Measurements from ENCODE around the gene CA5A. TPM values are rescaled to one million over a fixed set of nuclear protein-coding genes. Genes with fewer than 3 reads are reported as not detected.

The CA5A gene
- total and polyA plus RNA-seq, 9 donors = 0.02 to 0.05 TPM; not detected in 7

DNA sequence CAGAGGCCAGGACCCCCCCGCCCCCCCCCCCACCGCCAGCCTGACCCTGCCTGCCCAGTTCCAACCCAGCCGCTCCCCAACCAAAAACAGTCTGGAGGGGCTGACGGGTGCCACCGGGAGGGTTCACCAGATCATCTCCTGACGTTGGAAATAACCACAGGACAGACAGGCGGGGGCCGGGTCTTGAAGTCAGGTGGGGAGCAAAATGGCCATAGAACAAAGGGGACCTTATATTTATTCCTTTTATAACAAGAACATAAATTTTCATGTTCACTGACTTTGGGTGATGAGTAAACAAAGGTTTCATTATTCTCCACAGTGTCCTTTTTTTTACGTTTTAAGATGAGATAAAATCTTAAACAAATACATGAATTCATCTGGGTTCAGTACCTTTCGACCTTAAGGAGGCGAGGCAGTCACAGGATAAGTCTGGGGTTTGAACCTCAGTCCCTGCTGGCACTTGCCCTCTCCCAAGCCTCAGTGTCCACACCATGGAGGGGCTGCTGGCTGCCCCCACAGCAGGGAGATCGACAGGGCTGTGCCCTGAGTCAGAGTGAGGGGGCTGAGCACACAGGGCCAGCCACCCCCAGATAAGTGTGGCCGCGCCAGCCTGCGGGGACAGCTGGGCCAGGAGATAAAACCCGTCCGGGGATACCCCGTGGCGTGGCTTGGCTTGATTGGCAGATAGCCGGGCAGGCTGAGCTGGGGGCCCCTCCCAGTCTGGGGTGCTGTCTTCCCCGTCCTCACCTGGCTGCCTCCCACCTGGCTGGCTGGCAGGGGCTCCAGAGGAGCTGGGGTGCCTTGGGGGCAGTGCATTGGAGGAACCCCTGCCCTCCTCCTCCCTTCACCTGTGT is 82.0 kb downstream of the CA5A start:
- peak overlapping the region; percentile 13 for H3K4me3 ChIP-seq
- 62 to 71% (median 68%) methylated on average over 18 to 21 of the region's 21 CpGs for WGBS, 3 donors
- TF ChIP-seq, protein P1, sequence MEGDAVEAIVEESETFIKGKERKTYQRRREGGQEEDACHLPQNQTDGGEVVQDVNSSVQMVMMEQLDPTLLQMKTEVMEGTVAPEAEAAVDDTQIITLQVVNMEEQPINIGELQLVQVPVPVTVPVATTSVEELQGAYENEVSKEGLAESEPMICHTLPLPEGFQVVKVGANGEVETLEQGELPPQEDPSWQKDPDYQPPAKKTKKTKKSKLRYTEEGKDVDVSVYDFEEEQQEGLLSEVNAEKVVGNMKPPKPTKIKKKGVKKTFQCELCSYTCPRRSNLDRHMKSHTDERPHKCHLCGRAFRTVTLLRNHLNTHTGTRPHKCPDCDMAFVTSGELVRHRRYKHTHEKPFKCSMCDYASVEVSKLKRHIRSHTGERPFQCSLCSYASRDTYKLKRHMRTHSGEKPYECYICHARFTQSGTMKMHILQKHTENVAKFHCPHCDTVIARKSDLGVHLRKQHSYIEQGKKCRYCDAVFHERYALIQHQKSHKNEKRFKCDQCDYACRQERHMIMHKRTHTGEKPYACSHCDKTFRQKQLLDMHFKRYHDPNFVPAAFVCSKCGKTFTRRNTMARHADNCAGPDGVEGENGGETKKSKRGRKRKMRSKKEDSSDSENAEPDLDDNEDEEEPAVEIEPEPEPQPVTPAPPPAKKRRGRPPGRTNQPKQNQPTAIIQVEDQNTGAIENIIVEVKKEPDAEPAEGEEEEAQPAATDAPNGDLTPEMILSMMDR (IDR thresholded peaks at IDR 0.05) = no peak
- TF ChIP-seq POLR2A (IDR thresholded peaks at IDR 0.05) = no peak
- TF ChIP-seq EP300 (IDR thresholded peaks at IDR 0.05) = no peak

DNA sequence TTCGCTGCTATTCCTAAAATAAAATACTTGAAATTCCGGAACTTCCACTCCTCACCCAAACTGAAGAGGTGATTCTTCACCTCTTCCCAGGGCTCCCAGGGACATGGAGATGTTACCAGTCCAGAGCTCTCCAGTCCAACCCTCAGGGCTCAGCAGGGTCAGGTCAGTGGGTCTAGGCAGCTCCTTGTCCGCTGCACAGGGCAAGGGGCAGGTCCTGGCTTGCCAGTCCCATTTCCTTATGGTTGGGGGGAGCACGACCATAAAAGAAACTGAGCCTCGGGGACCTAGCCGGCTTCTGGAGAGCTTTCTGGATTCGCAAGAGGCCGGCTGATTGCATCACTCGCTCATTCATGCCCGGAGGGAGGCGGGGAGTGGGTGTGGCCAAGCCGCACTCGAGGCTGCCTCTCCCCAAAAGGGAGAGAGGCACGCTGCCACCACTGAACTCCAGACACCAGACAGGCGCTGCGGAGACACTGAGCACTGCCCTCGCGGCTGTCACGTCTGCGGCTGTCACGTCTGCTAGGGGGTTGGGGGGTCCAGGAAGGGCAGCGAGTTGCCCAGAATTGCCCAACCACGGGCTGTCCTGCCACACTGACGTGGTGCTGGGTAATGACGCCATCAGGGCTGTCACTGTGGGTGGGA is 82.8 kb downstream of the CA5A start:
- DNase-seq = peak; percentile 88 to 91 (median 89)
- no peak overlapping the region for H3K27ac ChIP-seq
- H3K9me3 ChIP-seq = no peaks in the 10 kb centered on the region
- intact Hi-C loops (cut with DNase I) = loop anchor here in 2 of 4 donors (5.0 to 10.0 kb wide), 2 partner anchors 54 to 69 kb away; no protein-coding TSS in a partner anchor
- H3K4me3 ChIP-seq = peak overlapping the region; percentile 13
- H3K4me1 ChIP-seq (ENCODE audit: insufficient read depth) = peaks cover 2% of the 10 kb centered on the region
- WGBS, 3 donors = 3 to 8% (median 3%) methylated on average over 19 to 25 of the region's 25 CpGs
- H3K27me3 ChIP-seq = no peaks in the 10 kb centered on the region
- TF ChIP-seq EP300 (IDR thresholded peaks at IDR 0.05) (no peak), POLR2A (IDR thresholded peaks at IDR 0.05) (peak; percentile 10)
- H3K36me3 ChIP-seq = no peaks in the 10 kb centered on the region

More for the DNA sequence above, 82.0 kb downstream of the CA5A start:
- no peaks in the 10 kb centered on the region for H3K36me3 ChIP-seq
- intact Hi-C loops (cut with DNase I) = loop anchor here in 2 of 4 donors (5.0 to 10.0 kb wide), 2 partner anchors 53 to 69 kb away; no protein-coding TSS in a partner anchor
- peak in 2 of 5 donors; percentile 29 to 44 for DNase-seq
- H3K4me1 ChIP-seq (ENCODE audit: insufficient read depth) = peaks cover 2% of the 10 kb centered on the region
- H3K27ac ChIP-seq = no peak overlapping the region
- no peaks in the 10 kb centered on the region for H3K27me3 ChIP-seq
- no peaks in the 10 kb centered on the region for H3K9me3 ChIP-seq

DNA sequence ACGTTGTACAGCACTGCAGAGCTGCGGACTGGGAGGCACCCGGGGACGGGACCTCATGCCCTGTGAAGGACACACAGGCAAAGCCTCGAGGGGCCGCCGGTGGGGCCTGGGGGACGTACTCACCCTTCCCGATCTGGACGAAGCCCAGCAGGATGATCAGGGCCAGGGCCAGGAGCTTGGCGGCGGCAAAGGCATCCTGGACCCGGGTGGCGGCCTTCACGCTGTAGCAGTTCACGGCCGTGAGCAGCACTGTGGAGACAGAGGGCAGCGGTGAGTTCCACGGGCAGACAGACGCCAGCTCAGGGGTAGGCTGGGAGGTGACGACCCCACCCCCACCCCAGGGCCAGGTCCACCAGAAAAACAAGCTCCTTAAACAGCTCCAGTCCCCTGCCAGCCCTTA is 84.7 kb downstream of the CA5A start:
- intact Hi-C loops (cut with DNase I) = loop anchor here in 2 of 4 donors (5.0 to 10.0 kb wide), 2 partner anchors 56 to 67 kb away; no protein-coding TSS in a partner anchor
- Histone ChIP-seq H3K36me3 (no peaks in the 10 kb centered on the region), H3K9me3 (no peaks in the 10 kb centered on the region), H3K27ac (no peak overlapping the region), H3K27me3 (no peaks in the 10 kb centered on the region), H3K4me1 (ENCODE audit: insufficient read depth) (peaks cover 2% of the 10 kb centered on the region), H3K4me3 (no peak overlapping the region)
- 84 to 89% (median 87%) methylated on average over 20 to 21 of the region's 21 CpGs for WGBS, 3 donors
- TF ChIP-seq POLR2A (IDR thresholded peaks at IDR 0.05) = no peak
- TF ChIP-seq, protein P1 (IDR thresholded peaks at IDR 0.05) = no peak
- TF ChIP-seq EP300 (IDR thresholded peaks at IDR 0.05) = no peak
- DNase-seq = peak in 2 of 5 donors; percentile 32

DNA sequence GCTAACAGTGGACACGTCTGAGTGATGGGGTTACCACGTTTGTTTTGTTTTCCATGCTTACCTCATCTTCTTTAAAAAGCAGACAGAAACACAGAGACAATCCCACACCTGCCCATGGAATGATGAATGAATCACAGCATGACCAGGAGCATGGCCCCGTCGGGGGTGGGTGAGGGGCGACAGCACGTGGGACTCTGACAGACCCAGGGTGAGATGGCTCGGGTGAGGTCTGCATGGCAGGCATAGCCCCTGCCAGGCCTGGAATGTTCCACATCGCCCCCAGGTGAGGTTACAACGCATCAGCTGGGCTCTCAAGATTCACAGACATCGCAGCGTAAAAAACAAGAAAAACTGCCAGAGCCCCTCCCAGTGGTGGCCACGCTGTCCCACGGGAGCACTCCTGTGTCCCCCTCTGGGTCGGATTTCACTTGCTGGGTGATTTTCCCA is 85.2 kb downstream of the CA5A start:
- H3K36me3 ChIP-seq = no peaks in the 10 kb centered on the region
- TF ChIP-seq EP300 (IDR thresholded peaks at IDR 0.05) = no peak
- TF ChIP-seq, protein P1 (IDR thresholded peaks at IDR 0.05) = no peak
- no peak for TF ChIP-seq POLR2A (IDR thresholded peaks at IDR 0.05)
- H3K27ac ChIP-seq = no peak overlapping the region
- no peak for DNase-seq
- 83 to 87% (median 85%) methylated on average over 14 of the region's 14 CpGs for WGBS, 3 donors
- H3K4me3 ChIP-seq = no peak overlapping the region
- no peaks in the 10 kb centered on the region for H3K9me3 ChIP-seq
- intact Hi-C loops (cut with DNase I) = loop anchor here in 2 of 4 donors (5.0 to 10.0 kb wide), 2 partner anchors 56 to 66 kb away; no protein-coding TSS in a partner anchor
- H3K4me1 ChIP-seq (ENCODE audit: insufficient read depth) = peaks cover 2% of the 10 kb centered on the region
- H3K27me3 ChIP-seq = no peaks in the 10 kb centered on the region
